Activated CD4-positive, alpha-beta T cell treated with anti-CD3 and anti-CD28 coated beads for 24 hours (primary cell): ENCODE results near the gene RNF17.
"Not testable (repeated sequence)": the region's sequence is repeated elsewhere in the genome, so short reads cannot be mapped to it uniquely, and the experiment has no call there.

Source experiments
- DNase-seq, 2 donors: peaks; one replicate each; pipeline ENCODE4 v3.0.0-alpha.2; 2020; ENCODE audit warnings: low read depth in 2 of 2

Gene RNF17

GRCh38 chr13:24763596-24764275, at the start of gene RNF17:
Gene RNF17, plus strand, starts transcription at chr13:24764169. Its CDS starts 35 bp downstream, at chr13:24764204.
- DNase-seq = no peak

- no peak for DNase-seq
Measured at GRCh38 chr13:24716011-24716410, 48.0 kb upstream of the RNF17 start.

- no peak for DNase-seq
Measured at GRCh38 chr13:24716446-24716845, 47.5 kb upstream of the RNF17 start.

GRCh38 chr13:24717217-24717616, 46.8 kb upstream of the RNF17 start:
- no peak for DNase-seq

GRCh38 chr13:24718192-24718965, 45.6 kb upstream of the RNF17 start:
- no peak for DNase-seq

GRCh38 chr13:24719139-24719538, 44.8 kb upstream of the RNF17 start:
- DNase-seq = no peak

GRCh38 chr13:24723206-24723605, 40.8 kb upstream of the RNF17 start:
- DNase-seq = no peak

- no peak for DNase-seq
Measured at GRCh38 chr13:24724714-24725113, 39.3 kb upstream of the RNF17 start.

- DNase-seq = no peak
Measured at GRCh38 chr13:24725379-24725778, 38.6 kb upstream of the RNF17 start.

GRCh38 chr13:24727731-24728601, 36.0 kb upstream of the RNF17 start:
- DNase-seq = peak; percentile 40 to 53

- not testable (repeated sequence) for DNase-seq
Measured at GRCh38 chr13:24730873-24731567, 32.9 kb upstream of the RNF17 start.

GRCh38 chr13:24734950-24735349, 29.0 kb upstream of the RNF17 start:
- DNase-seq = no peak

- no peak for DNase-seq
Measured at GRCh38 chr13:24737042-24737441, 26.9 kb upstream of the RNF17 start.

- no peak for DNase-seq
Measured at GRCh38 chr13:24738366-24738847, 25.6 kb upstream of the RNF17 start.

- no peak for DNase-seq
Measured at GRCh38 chr13:24740014-24740890, 23.7 kb upstream of the RNF17 start.

GRCh38 chr13:24741016-24741662, 22.8 kb upstream of the RNF17 start:
- no peak for DNase-seq

GRCh38 chr13:24741791-24742190, 22.2 kb upstream of the RNF17 start:
- no peak for DNase-seq

- no peak for DNase-seq
Measured at GRCh38 chr13:24742294-24742693, 21.7 kb upstream of the RNF17 start.

GRCh38 chr13:24742977-24743376, 21.0 kb upstream of the RNF17 start:
- DNase-seq = no peak

- DNase-seq = no peak
Measured at GRCh38 chr13:24744247-24744646, 19.7 kb upstream of the RNF17 start.
